WTC11 (cell line): ENCODE measurements around the gene CEBPB. TPM values are rescaled to one million over a fixed set of nuclear protein-coding genes. Genes with fewer than 3 reads are reported as not detected.

Experiments used
- ATAC-seq: fragments of 200-7000 bp; cut with Tn5 transposase; 2 replicates; pipeline ENCODE4 v1.10.0; 2021; ENCODE audit warnings: mild to moderate bottlenecking, moderate library complexity
- CTCF ChIA-PET: fragments of 300-600 bp; sonication (Branson Sonifier 250); formaldehyde crosslinking; loops from one replicate; lab custom pipeline; 2021; ENCODE audit warnings: antibody characterized with exemption; lab: Charles Lee
- POLR2A ChIA-PET: fragments of 350-600 bp; sonication (Branson Sonifier 250); formaldehyde crosslinking; loops from one replicate; lab custom pipeline; 2021; ENCODE audit warnings: antibody characterized with exemption; lab: Charles Lee
- DNase-seq: peaks from one replicate; pipeline ENCODE4 v3.0.0; 2021; ENCODE audit warnings: low spot score
- H3K27ac Mint-ChIP-seq: 2 replicates; pipeline ENCODE4 v1.8.0; 2021; ENCODE audit warnings: mixed read lengths
- H3K27me3 Mint-ChIP-seq: 2 replicates; pipeline ENCODE4 v1.8.0; 2021; ENCODE audit warnings: low read depth, mild to moderate bottlenecking, moderate library complexity, mixed read lengths
- H3K36me3 Mint-ChIP-seq: 2 replicates; pipeline ENCODE4 v1.8.0; 2021; ENCODE audit warnings: mixed read lengths
- H3K4me1 Mint-ChIP-seq: 2 replicates; pipeline ENCODE4 v1.8.0; 2022; ENCODE audit warnings: mixed read lengths
- H3K4me3 Mint-ChIP-seq: 2 replicates; pipeline ENCODE4 v1.8.0; 2021; ENCODE audit warnings: mild to moderate bottlenecking, moderate library complexity, mixed read lengths
- H3K9me3 Mint-ChIP-seq: 2 replicates; pipeline ENCODE4 v1.8.0; 2021; ENCODE audit warnings: mixed read lengths
- EMX1 ChIP-seq: fragments of 250-450 bp; sonication (Bioruptor Pico); IDR thresholded peaks from 2 replicates; pipeline ENCODE4 v1.8.0; 2021; ENCODE audit warnings: mild to moderate bottlenecking
- GABPB1 ChIP-seq: sonication (generic); formaldehyde crosslinking; IDR thresholded peaks from 2 replicates; pipeline ENCODE4 v1.8.1; 2023; ENCODE audit warnings: mild to moderate bottlenecking, missing genetic modification reagents
- MXD4 ChIP-seq: fragments of 250-450 bp; sonication (Bioruptor Pico); IDR thresholded peaks from 2 replicates; pipeline ENCODE4 v1.8.0; 2021; ENCODE audit warnings: mild to moderate bottlenecking, moderate library complexity, borderline replicate concordance
- NR1H2 ChIP-seq: sonication (generic); formaldehyde crosslinking; IDR thresholded peaks from 2 replicates; pipeline ENCODE4 v1.9.0; 2021; ENCODE audit warnings: mild to moderate bottlenecking, moderate library complexity, missing genetic modification reagents
- SMAD4 ChIP-seq: sonication (generic); formaldehyde crosslinking; IDR thresholded peaks from 2 replicates; pipeline ENCODE4 v1.8.0; 2022; ENCODE audit warnings: mild to moderate bottlenecking, missing genetic modification reagents
- ZNF121 ChIP-seq: sonication (generic); formaldehyde crosslinking; IDR thresholded peaks from 2 replicates; pipeline ENCODE4 v1.8.0; 2023; ENCODE audit warnings: missing genetic modification reagents
- ZNF396 ChIP-seq: fragments of 250-450 bp; sonication (Bioruptor Pico); IDR thresholded peaks from 2 replicates; pipeline ENCODE4 v1.8.0; 2021; ENCODE audit warnings: mild to moderate bottlenecking, moderate library complexity, borderline replicate concordance
- ZNF416 ChIP-seq: fragments of 250-450 bp; sonication (Bioruptor Pico); IDR thresholded peaks from 2 replicates; pipeline ENCODE4 v1.9.0; 2021; ENCODE audit warnings: mild to moderate bottlenecking, inconsistent platforms
- total RNA-seq: library from RNA; stranded (reverse); gene quantifications from 3 replicates; pipeline ENCODE4 v1.2.3, GENCODE V29; 2021
- TF ChIP-seq, protein P1 (sequence below): sonication (generic); formaldehyde crosslinking; IDR thresholded peaks from 2 replicates; pipeline ENCODE4 v1.8.1; 2022; ENCODE audit warnings: mild to moderate bottlenecking, missing genetic modification reagents, moderate library complexity, borderline replicate concordance
- TF ChIP-seq, protein P2 (sequence below): sonication (generic); formaldehyde crosslinking; IDR thresholded peaks from 2 replicates; pipeline ENCODE4 v1.8.0; 2022; ENCODE audit warnings: missing genetic modification reagents
- TF ChIP-seq, protein P3 (sequence below): sonication (generic); formaldehyde crosslinking; IDR thresholded peaks from 2 replicates; pipeline ENCODE4 v1.8.0; 2022; ENCODE audit warnings: mild to moderate bottlenecking, missing genetic modification reagents
- TF ChIP-seq, protein P4 (sequence below): fragments of 250-450 bp; sonication (Bioruptor Pico); conservative IDR thresholded peaks from 2 replicates; pipeline ENCODE4 v1.9.0; 2021; ENCODE audit warnings: mild to moderate bottlenecking
- TF ChIP-seq, protein P5 (sequence below): sonication (generic); formaldehyde crosslinking; IDR thresholded peaks from 2 replicates; pipeline ENCODE4 v1.8.1; 2022; ENCODE audit warnings: low read depth, mild to moderate bottlenecking, moderate library complexity, missing genetic modification reagents, borderline replicate concordance

CEBPB gene
- total RNA-seq, 1 experiment from 2014 or later: 29.1 TPM

DNA sequence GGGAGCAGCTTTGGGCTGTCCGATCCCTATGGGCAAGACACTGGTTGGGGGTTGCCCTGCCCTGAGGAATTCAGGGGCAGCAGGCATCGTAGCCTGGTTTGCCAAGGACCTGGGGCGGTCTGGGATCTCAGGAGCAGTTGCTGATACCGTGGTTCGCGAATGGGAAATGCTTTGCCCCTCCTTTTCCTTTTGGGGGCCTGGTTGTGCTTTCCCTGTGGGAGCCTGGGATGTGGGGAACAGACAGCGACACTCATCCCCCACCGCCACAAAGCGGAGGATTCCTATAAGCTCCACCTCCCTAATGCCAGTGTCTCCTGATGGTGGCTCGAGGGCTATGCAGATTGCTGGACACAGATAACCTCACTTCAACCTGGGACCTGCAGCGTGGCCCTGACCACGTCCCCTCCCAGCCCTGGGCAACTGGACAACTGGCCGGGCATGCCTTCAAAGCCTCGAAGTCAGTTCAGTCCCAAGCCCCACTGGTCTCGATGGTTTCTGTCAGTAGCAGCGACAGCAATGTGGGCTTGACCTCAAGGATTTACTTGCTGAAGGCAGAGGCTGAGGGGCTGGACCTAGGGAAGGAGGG, 3.3 kb downstream of the CEBPB start:
- TF ChIP-seq, protein P1, sequence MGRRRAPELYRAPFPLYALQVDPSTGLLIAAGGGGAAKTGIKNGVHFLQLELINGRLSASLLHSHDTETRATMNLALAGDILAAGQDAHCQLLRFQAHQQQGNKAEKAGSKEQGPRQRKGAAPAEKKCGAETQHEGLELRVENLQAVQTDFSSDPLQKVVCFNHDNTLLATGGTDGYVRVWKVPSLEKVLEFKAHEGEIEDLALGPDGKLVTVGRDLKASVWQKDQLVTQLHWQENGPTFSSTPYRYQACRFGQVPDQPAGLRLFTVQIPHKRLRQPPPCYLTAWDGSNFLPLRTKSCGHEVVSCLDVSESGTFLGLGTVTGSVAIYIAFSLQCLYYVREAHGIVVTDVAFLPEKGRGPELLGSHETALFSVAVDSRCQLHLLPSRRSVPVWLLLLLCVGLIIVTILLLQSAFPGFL (CRISPR knock-in tag): no peak
- TF ChIP-seq, protein P2, sequence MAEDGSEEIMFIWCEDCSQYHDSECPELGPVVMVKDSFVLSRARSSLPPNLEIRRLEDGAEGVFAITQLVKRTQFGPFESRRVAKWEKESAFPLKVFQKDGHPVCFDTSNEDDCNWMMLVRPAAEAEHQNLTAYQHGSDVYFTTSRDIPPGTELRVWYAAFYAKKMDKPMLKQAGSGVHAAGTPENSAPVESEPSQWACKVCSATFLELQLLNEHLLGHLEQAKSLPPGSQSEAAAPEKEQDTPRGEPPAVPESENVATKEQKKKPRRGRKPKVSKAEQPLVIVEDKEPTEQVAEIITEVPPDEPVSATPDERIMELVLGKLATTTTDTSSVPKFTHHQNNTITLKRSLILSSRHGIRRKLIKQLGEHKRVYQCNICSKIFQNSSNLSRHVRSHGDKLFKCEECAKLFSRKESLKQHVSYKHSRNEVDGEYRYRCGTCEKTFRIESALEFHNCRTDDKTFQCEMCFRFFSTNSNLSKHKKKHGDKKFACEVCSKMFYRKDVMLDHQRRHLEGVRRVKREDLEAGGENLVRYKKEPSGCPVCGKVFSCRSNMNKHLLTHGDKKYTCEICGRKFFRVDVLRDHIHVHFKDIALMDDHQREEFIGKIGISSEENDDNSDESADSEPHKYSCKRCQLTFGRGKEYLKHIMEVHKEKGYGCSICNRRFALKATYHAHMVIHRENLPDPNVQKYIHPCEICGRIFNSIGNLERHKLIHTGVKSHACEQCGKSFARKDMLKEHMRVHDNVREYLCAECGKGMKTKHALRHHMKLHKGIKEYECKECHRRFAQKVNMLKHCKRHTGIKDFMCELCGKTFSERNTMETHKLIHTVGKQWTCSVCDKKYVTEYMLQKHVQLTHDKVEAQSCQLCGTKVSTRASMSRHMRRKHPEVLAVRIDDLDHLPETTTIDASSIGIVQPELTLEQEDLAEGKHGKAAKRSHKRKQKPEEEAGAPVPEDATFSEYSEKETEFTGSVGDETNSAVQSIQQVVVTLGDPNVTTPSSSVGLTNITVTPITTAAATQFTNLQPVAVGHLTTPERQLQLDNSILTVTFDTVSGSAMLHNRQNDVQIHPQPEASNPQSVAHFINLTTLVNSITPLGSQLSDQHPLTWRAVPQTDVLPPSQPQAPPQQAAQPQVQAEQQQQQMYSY (CRISPR knock-in tag): 0 out of 2 replicates have a peak, but pooled peaks have one; percentile 10
- TF ChIP-seq, protein P3, sequence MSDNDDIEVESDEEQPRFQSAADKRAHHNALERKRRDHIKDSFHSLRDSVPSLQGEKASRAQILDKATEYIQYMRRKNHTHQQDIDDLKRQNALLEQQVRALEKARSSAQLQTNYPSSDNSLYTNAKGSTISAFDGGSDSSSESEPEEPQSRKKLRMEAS (CRISPR knock-in tag): 0 out of 2 replicates have a peak, but pooled peaks have one; percentile 29
- TF ChIP-seq EMX1 (CRISPR knock-in tag) (no peak), SMAD4 (CRISPR knock-in tag) (no peak), NR1H2 (no peak)
- TF ChIP-seq, protein P4, sequence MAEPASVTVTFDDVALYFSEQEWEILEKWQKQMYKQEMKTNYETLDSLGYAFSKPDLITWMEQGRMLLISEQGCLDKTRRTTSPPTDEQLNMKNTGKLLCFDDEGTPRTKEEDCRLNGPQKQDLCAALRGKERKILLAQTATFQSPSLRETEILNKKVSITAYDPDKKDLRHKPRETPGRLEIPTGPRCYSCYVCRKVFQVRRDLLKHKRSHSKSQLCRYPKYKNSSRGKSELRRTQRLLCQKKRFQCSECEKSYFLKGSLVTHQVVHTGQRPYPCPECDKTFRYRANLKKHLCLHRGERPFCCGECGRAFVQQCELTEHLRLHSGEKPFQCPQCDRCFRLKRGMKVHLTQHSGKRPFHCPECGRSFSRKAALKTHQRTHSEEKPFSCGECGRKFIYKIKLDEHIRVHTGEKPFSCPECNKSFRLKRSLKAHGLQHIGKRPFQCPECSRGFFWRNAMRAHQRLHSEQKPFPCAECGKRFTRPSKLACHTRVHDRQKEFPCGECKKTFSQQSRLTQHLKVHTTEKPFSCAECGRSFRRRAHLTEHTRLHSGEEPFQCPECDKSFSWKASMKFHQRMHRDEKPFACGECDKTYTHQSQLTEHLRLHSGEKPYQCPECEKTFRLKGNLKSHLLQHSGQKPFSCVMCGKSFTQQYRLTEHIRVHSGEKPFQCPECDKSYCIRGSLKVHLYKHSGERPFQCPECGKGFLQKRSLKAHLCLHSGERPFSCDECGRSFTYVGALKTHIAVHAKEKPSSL (CRISPR knock-in tag): no peak
- TF ChIP-seq, protein P5, sequence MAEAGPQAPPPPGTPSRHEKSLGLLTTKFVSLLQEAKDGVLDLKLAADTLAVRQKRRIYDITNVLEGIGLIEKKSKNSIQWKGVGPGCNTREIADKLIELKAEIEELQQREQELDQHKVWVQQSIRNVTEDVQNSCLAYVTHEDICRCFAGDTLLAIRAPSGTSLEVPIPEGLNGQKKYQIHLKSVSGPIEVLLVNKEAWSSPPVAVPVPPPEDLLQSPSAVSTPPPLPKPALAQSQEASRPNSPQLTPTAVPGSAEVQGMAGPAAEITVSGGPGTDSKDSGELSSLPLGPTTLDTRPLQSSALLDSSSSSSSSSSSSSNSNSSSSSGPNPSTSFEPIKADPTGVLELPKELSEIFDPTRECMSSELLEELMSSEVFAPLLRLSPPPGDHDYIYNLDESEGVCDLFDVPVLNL (CRISPR knock-in tag): no peak
- no peaks in the 10 kb centered on the region for H3K9me3 Mint-ChIP-seq
- H3K27me3 Mint-ChIP-seq: no peaks in the 10 kb centered on the region; the same call in 1 of the 2 replicates
- no peak for ATAC-seq
- peak overlapping the region; percentile 84 for H3K4me3 Mint-ChIP-seq
- H3K4me1 Mint-ChIP-seq: peaks cover 48% of the 10 kb centered on the region
- ChIA-PET POLR2A (interaction anchor here (0.8 kb wide), 1 partner anchor 9 kb away, joined by 3 read pairs; no protein-coding TSS in a partner anchor), CTCF (interaction anchor here (1.0 kb wide), 2 partner anchors 15 to 67 kb away, joined by 3 read pairs; no protein-coding TSS in a partner anchor)
- no peak for DNase-seq
- no peaks in the 10 kb centered on the region for H3K36me3 Mint-ChIP-seq
- H3K27ac Mint-ChIP-seq: peak overlapping the region; percentile 53; the same call in 1 of the 2 replicates

DNA sequence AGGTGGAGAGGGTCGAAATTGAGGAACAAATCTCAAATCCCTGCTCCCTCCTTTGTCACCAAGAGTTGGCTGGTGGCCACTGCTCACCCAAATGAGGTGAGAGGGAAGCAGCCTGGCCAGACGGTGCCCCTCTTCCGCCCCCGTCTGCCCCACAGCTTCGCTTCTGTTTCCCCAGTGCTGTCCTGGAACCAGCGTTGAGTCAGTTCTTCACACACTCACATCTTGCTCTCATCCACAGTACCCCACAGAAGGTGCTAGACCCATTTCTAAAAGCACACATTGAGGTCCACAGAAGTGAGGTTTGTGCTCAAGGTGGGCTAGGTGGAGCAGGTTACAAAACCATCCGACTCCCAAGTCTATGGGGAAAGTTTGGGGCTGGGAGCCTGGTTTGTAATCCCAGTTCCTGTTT, 3.8 kb downstream of the CEBPB start:
- Mint-ChIP-seq H3K4me1 (peaks cover 48% of the 10 kb centered on the region), H3K4me3 (no peak overlapping the region)
- CTCF ChIA-PET: interaction anchor here (1.0 kb wide), 2 partner anchors 15 to 66 kb away, joined by 3 read pairs; no protein-coding TSS in a partner anchor

DNA sequence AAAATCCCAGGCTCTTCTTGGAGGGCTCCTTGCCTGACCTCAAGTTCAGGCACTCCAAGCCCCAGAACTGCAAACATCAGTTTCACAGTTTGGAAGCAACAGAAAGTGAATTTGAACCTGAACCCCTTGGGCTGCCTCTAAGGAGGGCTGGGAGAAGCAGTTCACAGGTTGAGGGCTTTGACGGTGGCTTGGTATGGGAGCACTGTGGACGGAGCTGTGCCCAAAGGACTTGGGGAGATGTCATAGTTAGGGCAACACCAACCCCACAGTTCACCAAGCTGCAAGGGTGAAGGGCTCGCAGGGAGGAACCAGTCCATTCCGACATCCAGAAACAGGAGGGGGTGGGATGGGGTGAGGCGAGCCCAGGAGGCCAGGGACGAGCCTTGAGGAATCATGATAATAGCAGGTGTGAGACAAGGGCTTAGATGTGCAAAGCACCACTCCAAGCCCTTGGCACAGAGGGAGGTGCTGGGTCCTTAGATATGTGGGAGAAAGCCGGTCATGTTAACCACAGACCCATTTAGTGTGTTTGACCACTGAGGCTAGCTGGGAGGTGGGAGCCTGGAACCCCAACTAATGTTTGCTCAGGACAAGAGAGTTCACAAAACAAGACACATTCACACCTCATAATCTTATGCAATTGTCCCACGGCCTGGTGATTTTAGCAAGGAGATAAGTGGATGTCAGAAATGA, 4.3 kb downstream of the CEBPB start:
- Mint-ChIP-seq H3K9me3 (peaks cover 8% of the 10 kb centered on the region), H3K4me3 (no peak overlapping the region), H3K27ac (0 out of 2 replicates have a peak overlapping the region, but pooled peaks have one; percentile 66)
- no peak for DNase-seq
- TF ChIP-seq ZNF121 (no peak), ZNF396 (no peak), GABPB1 (CRISPR knock-in tag) (peak; percentile 34; the same call in 1 of the 2 replicates)
- TF ChIP-seq, all 79 proteins: peak for 1
- POLR2A ChIA-PET: no interaction called here
- Mint-ChIP-seq H3K4me1 (peaks cover 45% of the 10 kb centered on the region), H3K27me3 (no peaks in the 10 kb centered on the region; the same call in none of the 2 replicates), H3K36me3 (peaks cover 7% of the 10 kb centered on the region)
- CTCF ChIA-PET: no interaction called here
- ATAC-seq: no peak

More for the DNA sequence above, 3.8 kb downstream of the CEBPB start:
- Mint-ChIP-seq H3K36me3 (peaks cover 1% of the 10 kb centered on the region), H3K9me3 (peaks cover 2% of the 10 kb centered on the region), H3K27ac (peak overlapping the region; percentile 53; the same call in 1 of the 2 replicates), H3K27me3 (no peaks in the 10 kb centered on the region; the same call in 1 of the 2 replicates)
- DNase-seq: no peak
- no peak for TF ChIP-seq MXD4 (CRISPR knock-in tag)
- TF ChIP-seq ZNF416: peak; percentile 14; the same call in 1 of the 2 replicates
- POLR2A ChIA-PET: no interaction called here
- ATAC-seq: no peak
